ENCODE data around the gene RGS2.

The RGS2 gene

DNA sequence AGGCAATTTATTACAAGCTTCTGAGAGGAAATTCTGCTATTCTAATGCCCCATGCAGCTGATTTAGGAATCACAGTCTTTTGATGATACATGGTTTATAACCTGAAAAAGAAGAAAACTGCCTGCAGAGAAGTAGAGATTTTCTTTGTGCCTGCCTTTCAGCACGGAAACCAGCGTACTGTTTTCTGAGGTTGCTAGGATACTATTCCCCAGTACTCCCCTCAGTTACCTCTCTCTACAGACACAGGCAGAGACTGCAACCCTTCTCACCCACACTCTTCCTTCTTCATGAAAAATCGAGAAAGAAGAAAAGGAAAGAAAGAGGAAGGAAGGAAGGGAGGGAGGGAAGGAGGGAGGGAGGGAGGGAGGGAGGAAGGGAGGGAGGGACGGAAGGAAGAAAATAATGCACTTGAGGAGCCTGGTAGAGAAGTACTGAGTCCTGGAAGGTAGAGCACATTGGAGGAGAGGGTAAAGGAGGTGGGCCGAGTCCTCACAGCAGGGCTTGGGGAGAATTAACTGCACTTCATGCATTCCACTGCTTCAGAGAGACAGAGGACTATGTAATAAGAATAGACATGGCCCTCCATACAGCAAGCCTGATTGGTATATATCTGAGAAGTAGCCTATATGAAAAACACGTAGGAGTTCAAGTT lies 21.9 kb downstream of the RGS2 start:
- DNase-seq (ENCODE audit: low read depth), result no peak

DNA sequence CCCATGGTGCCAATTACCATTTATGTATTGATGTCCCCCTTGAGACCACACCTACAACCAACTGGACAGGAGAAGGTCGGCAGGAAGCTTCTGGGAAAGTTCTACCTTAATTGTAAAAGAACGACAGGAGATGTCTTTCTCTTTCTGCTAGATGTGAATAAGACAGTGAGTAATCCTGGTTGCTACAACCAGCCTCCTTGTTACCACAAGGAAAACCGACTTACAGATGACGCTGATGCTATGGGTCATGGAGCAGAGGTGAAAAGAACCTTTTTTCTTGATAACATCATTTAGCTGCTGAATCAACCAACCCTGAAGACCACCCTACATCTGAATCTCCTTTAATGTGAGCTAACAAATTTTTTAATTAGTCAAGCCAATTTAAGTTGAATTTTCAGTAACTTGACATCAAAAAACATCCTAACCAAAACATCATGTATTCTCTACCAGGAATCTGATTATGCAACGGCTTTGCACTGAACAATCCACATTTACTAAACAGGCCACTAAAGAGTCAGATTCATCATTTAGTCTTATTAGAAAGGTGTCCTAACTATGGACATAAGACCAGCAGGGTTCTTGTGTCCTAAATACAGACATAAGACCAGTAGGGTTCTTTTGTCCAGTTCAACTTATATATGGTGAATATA lies 23.0 kb downstream of the RGS2 start:
- no peak for DNase-seq (ENCODE audit: low read depth)

DNA sequence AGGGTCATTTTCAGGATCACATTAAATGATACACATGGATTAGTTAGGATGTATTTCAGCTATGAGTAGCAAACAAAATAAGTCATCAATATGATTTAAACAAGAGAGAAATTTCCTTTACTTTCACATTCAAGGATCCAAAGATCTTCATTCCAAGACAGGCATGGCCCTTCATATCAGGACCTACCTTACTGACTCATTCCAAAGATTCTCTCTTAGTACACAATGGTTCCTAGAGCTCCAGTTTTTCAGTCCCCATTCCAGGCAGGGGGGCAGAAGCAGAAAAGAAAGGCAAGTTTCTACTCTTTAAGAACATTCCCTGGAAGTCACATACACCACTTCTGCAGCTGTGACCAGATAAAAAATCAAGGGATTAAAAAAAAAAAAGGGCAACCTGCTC lies 23.7 kb downstream of the RGS2 start:
- no peak for DNase-seq (ENCODE audit: low read depth)

DNA sequence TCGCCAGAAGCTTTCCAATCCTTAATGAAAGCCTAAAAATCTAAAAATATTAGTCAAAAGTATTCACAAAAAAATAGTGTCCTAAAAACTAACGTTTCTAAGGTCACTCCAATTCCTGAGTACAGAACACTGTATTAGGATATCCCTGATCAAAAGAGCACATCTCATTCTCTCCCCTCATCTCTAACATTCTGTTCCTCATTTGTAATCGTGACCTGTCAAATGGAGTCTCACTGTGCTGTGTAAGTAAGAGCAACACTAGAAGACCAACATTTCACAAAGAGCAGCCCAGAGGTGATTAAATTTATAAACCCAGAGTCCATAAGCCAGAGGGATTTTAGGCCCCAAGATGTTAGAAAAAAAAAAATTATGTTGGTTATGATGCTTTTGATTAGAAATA lies 26.3 kb downstream of the RGS2 start:
- no peak for DNase-seq (ENCODE audit: low read depth)

DNA sequence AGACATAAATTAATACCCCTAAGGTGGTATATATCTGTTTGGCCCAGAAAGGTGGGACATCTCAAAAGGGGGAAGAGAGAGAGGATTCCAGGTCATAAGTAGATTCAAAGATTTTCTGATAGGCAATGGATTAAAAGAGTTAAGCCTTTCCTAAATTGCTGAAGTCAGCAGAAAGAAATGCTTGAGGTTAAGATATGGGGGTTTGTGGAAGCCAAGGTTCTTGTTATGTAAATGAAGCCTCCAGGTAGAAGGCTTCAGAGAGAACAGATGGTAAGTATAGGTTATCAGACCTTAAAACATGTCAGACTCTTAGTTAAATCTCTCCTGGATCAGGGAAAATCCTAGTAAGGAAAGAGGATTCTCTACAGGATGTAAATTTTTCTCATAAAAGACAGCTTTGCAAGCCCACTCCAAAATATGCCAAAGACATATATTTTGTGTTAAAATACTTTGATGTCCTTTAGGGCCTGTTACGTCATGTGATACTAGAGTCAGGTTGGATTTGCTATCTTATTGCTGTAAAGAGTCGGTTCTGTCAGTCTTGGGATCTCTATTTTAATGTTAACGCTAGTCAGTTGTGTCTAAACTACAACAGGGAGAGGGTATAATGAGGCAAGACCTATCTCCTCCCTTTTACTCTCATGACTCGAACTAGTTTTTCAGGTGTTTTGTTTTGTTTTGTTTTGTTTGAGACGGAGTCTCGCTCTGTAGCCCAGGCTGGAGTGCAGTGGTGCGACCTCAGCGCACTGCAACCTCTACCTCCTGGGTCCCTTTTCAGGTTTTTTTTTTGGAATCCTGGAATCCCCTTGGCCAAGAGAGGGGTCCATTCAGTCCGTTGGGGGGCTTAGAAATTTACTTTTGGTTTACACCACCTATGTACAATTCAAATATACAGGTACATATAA lies 30.6 kb downstream of the RGS2 start:
- DNase-seq (ENCODE audit: low read depth), result no peak

DNA sequence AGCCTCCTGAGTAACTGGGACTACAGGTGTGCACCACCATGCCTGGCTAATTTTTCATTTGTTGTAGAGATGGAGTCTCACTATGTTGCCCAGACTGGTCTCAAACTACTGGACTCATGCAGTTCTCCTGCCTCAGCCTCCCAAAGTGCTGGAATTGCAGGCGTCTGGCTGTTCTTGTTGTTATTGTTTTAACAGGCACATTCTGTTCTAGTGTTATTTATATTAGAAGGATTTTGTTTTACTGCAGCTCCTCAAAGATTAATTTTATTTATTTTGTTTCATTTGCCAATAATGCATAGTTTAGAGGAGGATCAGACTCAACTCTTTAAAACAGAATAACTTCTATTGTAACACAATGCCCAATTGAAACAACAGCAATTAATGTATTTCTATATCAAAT lies 35.5 kb downstream of the RGS2 start:
- no peak for DNase-seq (ENCODE audit: low read depth)

DNA sequence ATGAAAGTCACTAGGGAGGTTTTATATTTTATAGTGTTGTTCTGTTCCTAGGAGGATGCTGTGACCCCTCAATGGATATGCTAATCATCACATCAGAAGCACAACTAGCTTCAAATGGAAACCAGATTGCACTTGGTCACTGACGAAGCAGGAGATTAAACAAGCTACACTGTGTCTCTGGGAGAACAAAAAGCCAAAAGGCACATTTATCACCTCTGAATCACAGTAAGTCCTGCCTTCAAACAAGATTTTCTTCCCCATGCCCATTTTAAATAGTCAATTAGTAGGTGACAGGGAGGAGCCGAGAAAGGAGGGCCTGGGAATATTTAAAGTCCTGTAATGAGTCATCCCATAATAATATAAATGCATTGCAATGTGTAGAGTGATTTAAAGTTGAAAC lies 38.1 kb downstream of the RGS2 start:
- no peak for DNase-seq (ENCODE audit: low read depth)

DNA sequence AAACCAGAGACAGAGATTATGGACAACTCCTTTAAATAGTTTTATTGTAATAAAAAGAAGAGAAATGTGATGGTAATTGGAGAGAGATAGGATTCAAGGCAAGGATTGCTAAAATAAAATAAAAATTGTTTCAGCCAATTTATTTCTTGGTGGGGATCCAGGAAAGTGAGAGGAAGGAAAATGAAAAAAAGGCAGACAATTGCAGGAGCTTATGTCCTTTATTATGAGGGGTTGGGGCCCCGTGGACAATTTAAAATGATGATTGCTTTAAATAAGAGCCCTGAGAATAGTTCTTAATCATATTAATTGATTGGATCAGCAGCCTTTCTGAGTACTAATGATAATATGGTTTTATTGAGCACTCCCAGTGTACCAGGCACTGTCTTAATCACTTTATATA lies 40.2 kb downstream of the RGS2 start:
- no peak for DNase-seq (ENCODE audit: low read depth)

DNA sequence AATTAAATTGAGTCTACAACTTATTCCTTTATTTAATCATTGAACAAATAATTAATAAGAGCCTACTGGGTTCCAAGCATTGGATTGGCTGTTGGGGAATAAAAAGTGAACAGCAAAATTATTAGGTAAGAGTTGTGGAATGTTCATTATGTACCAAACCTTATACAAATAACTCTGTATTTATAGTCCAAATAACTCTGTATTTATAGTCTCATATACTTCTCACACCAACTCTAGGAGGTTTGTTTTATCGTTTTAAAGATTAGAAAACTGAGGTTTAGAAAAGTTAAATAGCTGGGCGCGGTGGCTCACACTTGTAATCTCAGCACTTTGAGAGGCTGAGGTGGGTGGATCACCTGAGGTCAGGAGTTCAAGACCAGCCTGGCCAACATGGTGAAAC lies 40.6 kb downstream of the RGS2 start:
- DNase-seq (ENCODE audit: low read depth), result no peak

DNA sequence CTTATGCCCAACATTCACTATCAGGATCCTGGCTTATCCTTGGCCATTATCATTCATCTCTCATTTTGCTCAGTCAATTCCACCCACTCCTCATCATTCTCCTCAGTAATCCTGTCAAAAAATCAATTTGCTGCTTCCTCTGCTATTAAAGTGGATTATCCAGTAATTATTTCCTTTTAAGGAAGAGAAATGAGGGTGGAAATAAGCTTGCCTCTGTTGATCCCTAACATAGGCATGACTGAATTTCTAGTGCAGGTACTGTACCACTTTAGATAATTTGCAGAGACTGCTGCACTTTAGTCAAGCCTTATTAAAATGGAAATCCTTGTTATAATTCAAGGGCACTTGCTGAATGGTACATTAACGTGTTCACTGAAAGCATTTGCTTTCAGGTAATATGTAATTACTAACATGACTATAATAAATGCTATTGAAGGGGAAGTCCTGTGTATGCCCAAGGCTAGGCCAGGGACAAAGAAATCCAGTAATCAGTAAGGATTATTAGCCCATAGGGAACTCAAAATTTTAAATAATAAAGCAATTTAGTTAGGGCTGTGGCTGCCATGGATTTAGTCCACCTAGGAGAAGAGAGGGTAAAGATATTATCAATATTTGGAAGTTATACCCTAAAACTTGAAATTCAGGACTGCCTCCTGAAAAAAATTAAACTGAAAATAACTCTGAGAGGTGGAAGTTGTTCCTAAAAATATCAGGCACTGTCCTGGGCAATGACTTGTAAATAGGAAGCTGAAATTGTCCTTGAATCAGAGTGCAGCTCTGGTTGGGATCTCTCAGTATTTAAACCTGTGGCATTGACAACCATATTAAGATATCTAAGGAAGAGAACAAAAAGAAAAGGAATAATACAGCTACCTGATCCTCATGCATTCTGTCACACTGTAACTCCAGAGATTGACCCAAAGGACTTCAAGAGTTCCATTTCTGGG lies 43.4 kb downstream of the RGS2 start:
- no peak for DNase-seq (ENCODE audit: low read depth)

DNA sequence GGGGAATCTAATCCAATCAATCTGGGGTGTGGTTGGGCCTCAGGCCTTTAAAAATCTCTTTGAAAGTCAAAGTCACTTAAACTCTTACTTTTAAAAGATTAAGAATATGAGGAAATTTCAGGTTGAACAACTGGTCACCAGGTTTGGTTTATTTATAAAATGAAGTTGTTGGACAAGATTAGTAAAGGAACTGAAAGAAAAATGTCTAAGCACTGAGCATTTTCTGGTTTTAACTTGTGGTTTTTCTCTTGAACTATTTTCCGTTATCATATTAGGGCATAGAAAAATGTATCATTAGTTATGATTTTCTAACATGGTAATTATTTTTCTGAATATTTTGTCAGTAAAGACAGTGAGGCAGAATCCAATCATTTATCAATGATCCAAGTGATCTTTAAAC lies 49.6 kb downstream of the RGS2 start:
- DNase-seq (ENCODE audit: low read depth), result no peak

DNA sequence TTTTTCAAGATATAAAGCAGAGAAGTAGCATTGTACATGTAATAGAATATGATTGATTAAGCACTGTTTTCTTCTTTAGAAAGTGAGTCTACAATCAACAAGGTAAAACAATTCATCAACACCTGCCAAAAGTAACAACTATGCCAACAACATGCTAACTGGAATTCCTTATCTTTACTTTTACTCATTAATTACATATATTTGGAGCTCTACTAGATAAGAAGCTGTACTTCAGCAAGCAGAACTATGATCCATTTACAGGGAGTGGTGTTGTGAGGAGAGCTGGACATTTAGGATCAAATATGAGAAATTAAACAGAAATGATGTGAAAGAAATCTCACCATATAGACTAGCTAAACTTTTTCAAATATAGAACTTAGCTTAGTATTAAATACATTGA lies 51.0 kb downstream of the RGS2 start:
- no peak for DNase-seq (ENCODE audit: low read depth)

DNA sequence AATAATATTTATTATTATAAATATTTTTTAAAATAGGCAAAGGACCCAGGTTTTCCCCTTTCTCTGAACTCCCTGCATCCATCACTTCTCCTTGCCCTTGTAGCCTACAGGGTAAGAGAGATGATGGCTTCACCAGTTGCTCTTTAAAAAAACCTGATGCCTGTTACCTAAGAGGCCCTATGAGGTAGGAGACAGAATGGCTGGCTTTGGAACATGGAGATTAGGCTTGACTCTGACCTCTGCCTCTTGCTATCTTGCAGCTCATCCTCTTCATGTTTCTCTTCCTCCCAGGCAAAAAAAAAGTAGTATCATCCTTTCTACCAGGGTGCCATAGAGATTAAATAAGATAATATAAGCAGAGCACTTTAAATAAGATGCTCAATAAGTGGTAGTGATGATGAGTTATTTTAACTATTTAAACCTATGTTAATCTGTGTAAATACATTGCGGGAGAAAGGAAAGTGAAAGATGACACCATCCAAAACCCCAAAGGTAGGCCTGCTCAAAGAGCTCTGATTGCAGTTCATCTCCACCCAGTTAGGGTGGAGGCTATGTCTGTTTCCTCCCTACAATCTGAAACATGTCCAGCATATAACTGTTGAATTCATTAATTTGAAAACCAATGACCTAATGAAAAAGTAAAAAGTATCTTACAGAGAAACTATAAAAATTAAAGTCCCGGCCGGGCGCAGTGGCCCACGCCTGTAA lies 51.8 kb downstream of the RGS2 start:
- DNase-seq (ENCODE audit: low read depth), result no peak

DNA sequence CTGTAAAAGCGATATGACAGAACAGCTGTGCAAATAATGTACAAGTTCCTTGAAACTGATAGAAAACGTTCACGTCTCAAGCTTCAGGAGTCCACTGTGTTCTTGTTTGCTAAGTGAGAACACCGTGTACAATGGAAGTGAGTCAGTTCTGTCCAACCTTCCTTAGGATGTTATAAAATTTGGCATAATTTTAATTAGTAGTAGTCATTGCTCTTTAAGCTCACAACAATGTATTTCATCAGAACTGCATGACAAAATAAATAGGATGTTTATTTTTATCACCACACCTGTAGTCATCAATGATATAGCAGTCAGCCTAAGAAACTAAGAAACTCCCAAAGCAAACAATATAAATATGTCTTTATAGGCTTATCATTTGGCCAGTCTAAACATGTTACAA lies 53.0 kb downstream of the RGS2 start:
- no peak for DNase-seq (ENCODE audit: low read depth)

All from stimulated activated CD8-positive, alpha-beta memory T cell treated with anti-CD3 and anti-CD28 coated beads, Interleukin-15, amount 100 ng/mL, for 1 hour (primary cell).